HG03558 (cell line): ENCODE measurements around the gene C6orf47.

Experiments
- ATAC-seq: cut with Tn5 transposase; IDR thresholded peaks from one replicate; pipeline ENCODE4 v1.9.1; 2021; ENCODE audit warnings: moderate number of reproducible peaks; ENCODE audit not compliant: unreplicated experiment; ENCODE audit errors: extremely low read depth

Gene C6orf47

GRCh38 chr6:31663126-31663960 lies 2.8 kb upstream of the C6orf47 start:
- no peak for ATAC-seq

GRCh38 chr6:31662124-31662723 lies 1.6 kb upstream of the C6orf47 start:
- no peak for ATAC-seq

- ATAC-seq: no peak
Measured at GRCh38 chr6:31661262-31662123, 915 bp upstream of the C6orf47 start.

- no peak for ATAC-seq
Measured at GRCh38 chr6:31659649-31660380, 763 bp downstream of the C6orf47 start.

GRCh38 chr6:31658983-31659648 lies 1.5 kb downstream of the C6orf47 start:
- ATAC-seq: no peak

GRCh38 chr6:31658158-31658688 lies 2.4 kb downstream of the C6orf47 start:
- ATAC-seq: no peak

- ATAC-seq: no peak
Measured at GRCh38 chr6:31657406-31658157, 3.0 kb downstream of the C6orf47 start.

GRCh38 chr6:31655349-31656237 lies 5.0 kb downstream of the C6orf47 start, which contains the start of gene APOM:
Gene APOM (plus strand): TSS chr6:31655894. CDS start chr6:31655967, 73 bp downstream.
- no peak for ATAC-seq

- ATAC-seq: no peak
Measured at GRCh38 chr6:31654574-31655348, 5.8 kb downstream of the C6orf47 start.

- no peak for ATAC-seq
Measured at GRCh38 chr6:31652925-31653724, 7.5 kb downstream of the C6orf47 start.

GRCh38 chr6:31651602-31652191 lies 8.9 kb downstream of the C6orf47 start:
- ATAC-seq: no peak

GRCh38 chr6:31645325-31645724 lies 15.3 kb downstream of the C6orf47 start:
- no peak for ATAC-seq

- no peak for ATAC-seq
Measured at GRCh38 chr6:31643818-31644454, 16.6 kb downstream of the C6orf47 start.

- no peak for ATAC-seq
Measured at GRCh38 chr6:31642798-31643570, 17.6 kb downstream of the C6orf47 start.

- no peak for ATAC-seq
Measured at GRCh38 chr6:31641370-31641769, 19.2 kb downstream of the C6orf47 start.
